SK-N-MC (cell line): Measurements from ENCODE around the gene SUPV3L1.

ENCODE experiments used
- EZH2 ChIP-seq: fragments of 200-600 bp; sonication (generic); IDR thresholded peaks from one replicate; pipeline ENCODE4 v1.6.1; 2017; ENCODE audit warnings: antibody characterized with exemption
- FOXP2 ChIP-seq: optimal IDR thresholded peaks from 2 replicates; pipeline ENCODE3; 2011; ENCODE audit warnings: mild to moderate bottlenecking, moderate library complexity; ENCODE audit not compliant: insufficient read depth; ENCODE audit errors: extremely low read length, control extremely low read depth
- POLR2AphosphoS5 ChIP-seq: IDR thresholded peaks from 2 replicates; pipeline ENCODE4 v1.6.1; 2012; ENCODE audit warnings: mild to moderate bottlenecking, low read depth, low read length, borderline replicate concordance

DNA sequence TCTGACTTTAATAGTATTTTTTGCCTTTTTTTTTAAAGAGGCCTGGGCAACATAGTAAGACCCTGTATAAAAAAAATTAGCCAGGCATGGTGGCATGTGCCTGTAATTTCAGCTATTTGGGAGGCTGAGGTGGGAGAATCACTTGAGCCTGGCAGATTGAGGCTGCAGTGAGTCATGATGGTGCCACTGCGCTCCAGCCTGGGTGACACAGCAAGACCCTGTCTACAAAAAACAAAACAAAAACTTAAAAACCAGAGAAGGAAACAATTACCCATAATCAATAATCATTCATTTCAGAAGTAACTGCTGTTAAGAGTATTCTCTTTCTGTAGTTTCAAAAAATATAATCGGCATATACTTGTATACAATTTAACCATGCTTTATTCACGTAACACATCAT is 28.1 kb upstream of the SUPV3L1 start:
- TF ChIP-seq POLR2AphosphoS5, result no peak
- no peak for TF ChIP-seq EZH2
- TF ChIP-seq FOXP2, result no peak
